Activated CD4-positive, alpha-beta memory T cell treated with anti-CD3 and anti-CD28 coated beads for 36 hours (primary cell): ENCODE data around the gene RASSF5. TPM values are rescaled to one million over a fixed set of nuclear protein-coding genes. Genes with fewer than 3 reads are reported as not detected.

Experiments used
- CTCF ChIA-PET: fragments of 350-600 bp; sonication (Branson Sonifier 250); formaldehyde crosslinking; loops from one replicate; lab custom pipeline; 2021; ENCODE audit warnings: antibody characterized with exemption, inconsistent platforms; lab: Charles Lee
- POLR2A ChIA-PET: fragments of 350-600 bp; sonication (Branson Sonifier 250); formaldehyde crosslinking; loops from one replicate; lab custom pipeline; 2021; ENCODE audit warnings: antibody characterized with exemption; lab: Charles Lee
- DNase-seq: peaks from one replicate; pipeline ENCODE4 v3.0.0-alpha.2; 2020
- H3K27ac Mint-ChIP-seq: one replicate; pipeline ENCODE4 v1.8.0; 2021; ENCODE audit warnings: mixed read lengths
- H3K27me3 Mint-ChIP-seq: one replicate; pipeline ENCODE4 v1.8.0; 2021; ENCODE audit warnings: mixed read lengths
- H3K36me3 Mint-ChIP-seq: one replicate; pipeline ENCODE4 v1.8.0; 2021; ENCODE audit warnings: mixed read lengths
- H3K4me1 Mint-ChIP-seq: one replicate; pipeline ENCODE4 v1.8.0; 2021; ENCODE audit warnings: low read depth, mixed read lengths
- H3K4me3 Mint-ChIP-seq: one replicate; pipeline ENCODE4 v1.8.0; 2021; ENCODE audit warnings: mild to moderate bottlenecking, mixed read lengths
- H3K9me3 Mint-ChIP-seq: one replicate; pipeline ENCODE4 v1.8.0; 2021; ENCODE audit warnings: mixed read lengths
- intact Hi-C: fragments of 100-400 bp; cut with micrococcal nuclease; formaldehyde crosslinking; loops from one replicate; pipeline ENCODE4 v1.15.1; 2023
- total RNA-seq, 2 experiments: library from RNA; stranded (reverse); gene quantifications; one replicate each; pipeline ENCODE4 v1.2.3, GENCODE V29; 2021

RASSF5 gene
- total RNA-seq, 2 experiments from 2014 or later = 203 TPM

- Mint-ChIP-seq H3K4me1 (peaks cover 86% of the 10 kb centered on the region), H3K4me3 (no peak overlapping the region), H3K27me3 (no peaks in the 10 kb centered on the region), H3K36me3 (peaks cover 77% of the 10 kb centered on the region), H3K9me3 (no peaks in the 10 kb centered on the region), H3K27ac (peak overlapping the region; percentile 99)
- no peak for DNase-seq
- POLR2A ChIA-PET = interaction anchor here (0.6 to 1.9 kb wide), 6 partner anchors 9 to 44 kb away, joined by 3 to 10 read pairs (median 6); no protein-coding TSS in a partner anchor
- intact Hi-C loops = no loop called here
- CTCF ChIA-PET = interaction anchor here (0.6 to 19.0 kb wide), 8 partner anchors 8 to 109 kb away, joined by 3 to 588 read pairs (median 7); no protein-coding TSS in a partner anchor
Measured at GRCh38 chr1:206588492-206588891, 81.2 kb downstream of the RASSF5 start.

GRCh38 chr1:206589206-206589605 is 81.9 kb downstream of the RASSF5 start:
- Mint-ChIP-seq H3K9me3 (no peaks in the 10 kb centered on the region), H3K4me1 (peaks cover 84% of the 10 kb centered on the region), H3K4me3 (peak overlapping the region; percentile 3), H3K27ac (peak overlapping the region; percentile 99), H3K36me3 (peaks cover 75% of the 10 kb centered on the region), H3K27me3 (no peaks in the 10 kb centered on the region)
- POLR2A ChIA-PET = interaction anchor here (0.8 to 1.9 kb wide), 7 partner anchors 9 to 92 kb away, joined by 3 to 10 read pairs (median 5); no protein-coding TSS in a partner anchor
- intact Hi-C loops = no loop called here
- no peak for DNase-seq
- CTCF ChIA-PET = interaction anchor here (0.6 to 19.0 kb wide), 9 partner anchors 9 to 120 kb away, joined by 3 to 588 read pairs (median 7); no protein-coding TSS in a partner anchor

- POLR2A ChIA-PET = interaction anchor here (1.1 to 1.9 kb wide), 4 partner anchors 12 to 39 kb away, joined by 3 to 10 read pairs (median 5); no protein-coding TSS in a partner anchor
- DNase-seq = peak; percentile 83
- H3K27me3 Mint-ChIP-seq = no peaks in the 10 kb centered on the region
- CTCF ChIA-PET = interaction anchor here (0.6 to 10.3 kb wide), 5 partner anchors 30 to 110 kb away, joined by 3 to 350 read pairs (median 4); no protein-coding TSS in a partner anchor
- H3K4me3 Mint-ChIP-seq = peak overlapping the region; percentile 50
- peaks cover 72% of the 10 kb centered on the region for H3K36me3 Mint-ChIP-seq
- intact Hi-C loops = loop anchor here (1.0 to 2.0 kb wide), 8 partner anchors 10 to 86 kb away; no protein-coding TSS in a partner anchor
- no peaks in the 10 kb centered on the region for H3K9me3 Mint-ChIP-seq
- H3K27ac Mint-ChIP-seq = peak overlapping the region; percentile 99
- peaks cover 78% of the 10 kb centered on the region for H3K4me1 Mint-ChIP-seq
Measured at GRCh38 chr1:206590025-206590758, 82.9 kb downstream of the RASSF5 start.

- peak overlapping the region; percentile 99 for H3K27ac Mint-ChIP-seq
- no peak for DNase-seq
- H3K36me3 Mint-ChIP-seq = peaks cover 72% of the 10 kb centered on the region
- intact Hi-C loops = loop anchor here (2.0 kb wide), 1 partner anchor 16 kb away; no protein-coding TSS in a partner anchor
- no peaks in the 10 kb centered on the region for H3K9me3 Mint-ChIP-seq
- POLR2A ChIA-PET = interaction anchor here (0.7 to 2.1 kb wide), 5 partner anchors 12 to 88 kb away, joined by 3 to 12 read pairs (median 4); no protein-coding TSS in a partner anchor
- CTCF ChIA-PET = interaction anchor here (0.6 to 5.0 kb wide), 25 partner anchors 9 to 321 kb away, joined by 3 to 36 read pairs (median 5); partner anchors contain the start of genes EIF2D and IKBKE
- H3K4me1 Mint-ChIP-seq = peaks cover 68% of the 10 kb centered on the region
- no peaks in the 10 kb centered on the region for H3K27me3 Mint-ChIP-seq
- peak overlapping the region; percentile 48 for H3K4me3 Mint-ChIP-seq
Measured at GRCh38 chr1:206591226-206591625, 83.9 kb downstream of the RASSF5 start.

- Mint-ChIP-seq H3K4me1 (peaks cover 63% of the 10 kb centered on the region), H3K9me3 (no peaks in the 10 kb centered on the region), H3K27me3 (no peaks in the 10 kb centered on the region), H3K4me3 (no peak overlapping the region), H3K27ac (peak overlapping the region; percentile 99), H3K36me3 (peaks cover 71% of the 10 kb centered on the region)
- intact Hi-C loops = loop anchor here (2.0 kb wide), 1 partner anchor 17 kb away; no protein-coding TSS in a partner anchor
- CTCF ChIA-PET = interaction anchor here (0.6 to 5.0 kb wide), 26 partner anchors 8 to 321 kb away, joined by 3 to 36 read pairs (median 5); partner anchors contain the start of genes EIF2D and IKBKE
- POLR2A ChIA-PET = interaction anchor here (0.7 to 2.1 kb wide), 6 partner anchors 11 to 88 kb away, joined by 3 to 12 read pairs (median 4); no protein-coding TSS in a partner anchor
- DNase-seq = no peak
Measured at GRCh38 chr1:206591696-206592095, 84.4 kb downstream of the RASSF5 start.

- intact Hi-C loops = no loop called here
- H3K36me3 Mint-ChIP-seq = peaks cover 62% of the 10 kb centered on the region
- no peak for DNase-seq
- H3K9me3 Mint-ChIP-seq = no peaks in the 10 kb centered on the region
- ChIA-PET CTCF (interaction anchor here (0.7 to 5.0 kb wide), 12 partner anchors 10 to 255 kb away, joined by 3 to 36 read pairs (median 6); partner anchors contain the start of genes DYRK3 and EIF2D), POLR2A (interaction anchor here (0.6 kb wide), 2 partner anchors 19 to 92 kb away, joined by 3 to 5 read pairs; partner anchors contain the start of gene EIF2D)
- H3K4me3 Mint-ChIP-seq = no peak overlapping the region
- H3K27ac Mint-ChIP-seq = peak overlapping the region; percentile 99
- H3K4me1 Mint-ChIP-seq = peaks cover 47% of the 10 kb centered on the region
- H3K27me3 Mint-ChIP-seq = no peaks in the 10 kb centered on the region
Measured at GRCh38 chr1:206593351-206593925, 86.1 kb downstream of the RASSF5 start.

- Mint-ChIP-seq H3K9me3 (no peaks in the 10 kb centered on the region), H3K27ac (peak overlapping the region; percentile 39)
- POLR2A ChIA-PET = no interaction called here
Measured at GRCh38 chr1:206595581-206596318, 88.4 kb downstream of the RASSF5 start.

GRCh38 chr1:206596319-206596666 is 89.0 kb downstream of the RASSF5 start:
- no peaks in the 10 kb centered on the region for H3K27me3 Mint-ChIP-seq
- DNase-seq = no peak
- intact Hi-C loops = no loop called here
- H3K36me3 Mint-ChIP-seq = peaks cover 67% of the 10 kb centered on the region
- ChIA-PET CTCF (interaction anchor here (1.1 kb wide), 1 partner anchor 134 kb away, joined by 3 read pairs; no protein-coding TSS in a partner anchor), POLR2A (no interaction called here)
- peak overlapping the region; percentile 39 for H3K27ac Mint-ChIP-seq
- no peaks in the 10 kb centered on the region for H3K9me3 Mint-ChIP-seq
- H3K4me1 Mint-ChIP-seq = peaks cover 19% of the 10 kb centered on the region
- H3K4me3 Mint-ChIP-seq = no peak overlapping the region

More at GRCh38 chr1:206595581-206596318, 88.4 kb downstream of the RASSF5 start:
- CTCF ChIA-PET = interaction anchor here (1.1 to 5.0 kb wide), 3 partner anchors 51 to 134 kb away, joined by 3 to 36 read pairs (median 7); no protein-coding TSS in a partner anchor
- intact Hi-C loops = no loop called here
- no peak for DNase-seq
- Mint-ChIP-seq H3K4me1 (peaks cover 24% of the 10 kb centered on the region), H3K27me3 (no peaks in the 10 kb centered on the region), H3K4me3 (no peak overlapping the region), H3K36me3 (peaks cover 68% of the 10 kb centered on the region)

GRCh38 chr1:206600527-206600926 is 93.2 kb downstream of the RASSF5 start:
- Mint-ChIP-seq H3K4me1 (no peaks in the 10 kb centered on the region), H3K36me3 (peaks cover 55% of the 10 kb centered on the region), H3K27me3 (no peaks in the 10 kb centered on the region), H3K27ac (no peak overlapping the region), H3K9me3 (no peaks in the 10 kb centered on the region), H3K4me3 (no peak overlapping the region)
- CTCF ChIA-PET = interaction anchor here (1.4 to 12.3 kb wide), 2 partner anchors 9 to 66 kb away, joined by 5 to 165 read pairs; no protein-coding TSS in a partner anchor
- no peak for DNase-seq
- intact Hi-C loops = no loop called here
- POLR2A ChIA-PET = no interaction called here

- Mint-ChIP-seq H3K27ac (no peak overlapping the region), H3K9me3 (no peaks in the 10 kb centered on the region), H3K36me3 (peaks cover 54% of the 10 kb centered on the region), H3K4me1 (peaks cover 20% of the 10 kb centered on the region), H3K4me3 (no peak overlapping the region), H3K27me3 (no peaks in the 10 kb centered on the region)
- CTCF ChIA-PET = interaction anchor here (0.9 to 12.3 kb wide), 2 partner anchors 13 to 61 kb away, joined by 3 to 165 read pairs; no protein-coding TSS in a partner anchor
- no peak for DNase-seq
- intact Hi-C loops = no loop called here
- POLR2A ChIA-PET = no interaction called here
Measured at GRCh38 chr1:206604861-206605260, 97.5 kb downstream of the RASSF5 start.

GRCh38 chr1:206606867-206607266 is 99.5 kb downstream of the RASSF5 start:
- intact Hi-C loops = no loop called here
- Mint-ChIP-seq H3K4me3 (no peak overlapping the region), H3K9me3 (no peaks in the 10 kb centered on the region), H3K27me3 (no peaks in the 10 kb centered on the region), H3K36me3 (peaks cover 54% of the 10 kb centered on the region), H3K27ac (no peak overlapping the region), H3K4me1 (peaks cover 36% of the 10 kb centered on the region)
- no peak for DNase-seq
- POLR2A ChIA-PET = no interaction called here
- CTCF ChIA-PET = interaction anchor here (0.6 to 12.3 kb wide), 18 partner anchors 15 to 377 kb away, joined by 3 to 165 read pairs (median 4); partner anchors contain the start of gene DYRK3
